OCI-LY3 (cell line): ENCODE measurements around the gene ALDH1L1.

Experiments
- H2AFZ ChIP-seq: fragments of 200-600, 300-600 bp; shearing (Covaris generic); 2 replicates; pipeline ENCODE4 v1.6.0; 2014; ENCODE audit warnings: antibody characterized with exemption, low read depth, low read length
- H3K27ac ChIP-seq: fragments of 200-600, 300-600 bp; sonication (generic); 2 replicates; pipeline ENCODE4 v1.5.1; 2014; ENCODE audit warnings: mild to moderate bottlenecking, low read length, moderate library complexity, mixed read lengths
- H3K27me3 ChIP-seq: fragments of 200-600, 300-600 bp; sonication (generic); 2 replicates; pipeline ENCODE4 v1.6.1; 2014; ENCODE audit warnings: low read depth, low read length, mixed read lengths
- H3K36me3 ChIP-seq: fragments of 200-600, 300-600 bp; sonication (generic); replicated peaks from 2 replicates; pipeline ENCODE3; 2014; ENCODE audit warnings: low read depth, low read length, mixed read lengths
- H3K4me1 ChIP-seq: fragments of 300-600, 200-600 bp; sonication (generic); 2 replicates; pipeline ENCODE4 v1.6.1; 2014; ENCODE audit warnings: low read length, mixed read lengths
- H3K4me2 ChIP-seq: fragments of 200-600, 300-600 bp; sonication (generic); 2 replicates; pipeline ENCODE4 v1.6.1; 2014; ENCODE audit warnings: low read length, mixed read lengths
- H3K4me3 ChIP-seq: fragments of 300-600, 200-600 bp; sonication (generic); 2 replicates; pipeline ENCODE4 v1.5.1; 2014; ENCODE audit warnings: antibody characterized with exemption, mild to moderate bottlenecking, low read length, moderate library complexity
- H3K79me2 ChIP-seq: fragments of 300-600, 200-600 bp; shearing (Covaris generic); 2 replicates; pipeline ENCODE4 v1.6.1; 2014; ENCODE audit warnings: mild to moderate bottlenecking, low read length, mixed read lengths
- H3K9ac ChIP-seq: fragments of 300-600, 200-600 bp; shearing (Covaris generic); 2 replicates; pipeline ENCODE4 v1.6.0; 2014; ENCODE audit warnings: mild to moderate bottlenecking, low read length, moderate library complexity
- H3K9me3 ChIP-seq: fragments of 200-600, 300-600 bp; shearing (Covaris generic); 2 replicates; pipeline ENCODE4 v1.6.1; 2014; ENCODE audit warnings: low read length, mixed read lengths; ENCODE audit not compliant: insufficient read depth
- H4K20me1 ChIP-seq: fragments of 200-600, 300-600 bp; sonication (generic); 2 replicates; pipeline ENCODE4 v1.6.1; 2016; ENCODE audit warnings: low read length, mixed read lengths; ENCODE audit not compliant: insufficient read depth
- CTCF ChIP-seq: fragments of 200-600, 300-600 bp; sonication (generic); IDR thresholded peaks from 2 replicates; pipeline ENCODE4 v1.5.1; 2014; ENCODE audit warnings: antibody characterized with exemption, low read length, low read depth
- EZH2phosphoT487 ChIP-seq: fragments of 200-600 bp; shearing (Covaris generic); IDR thresholded peaks from 2 replicates; pipeline ENCODE4 v1.6.1; 2018; ENCODE audit warnings: antibody characterized with exemption, mixed run types, low read depth

The ALDH1L1 gene

DNA sequence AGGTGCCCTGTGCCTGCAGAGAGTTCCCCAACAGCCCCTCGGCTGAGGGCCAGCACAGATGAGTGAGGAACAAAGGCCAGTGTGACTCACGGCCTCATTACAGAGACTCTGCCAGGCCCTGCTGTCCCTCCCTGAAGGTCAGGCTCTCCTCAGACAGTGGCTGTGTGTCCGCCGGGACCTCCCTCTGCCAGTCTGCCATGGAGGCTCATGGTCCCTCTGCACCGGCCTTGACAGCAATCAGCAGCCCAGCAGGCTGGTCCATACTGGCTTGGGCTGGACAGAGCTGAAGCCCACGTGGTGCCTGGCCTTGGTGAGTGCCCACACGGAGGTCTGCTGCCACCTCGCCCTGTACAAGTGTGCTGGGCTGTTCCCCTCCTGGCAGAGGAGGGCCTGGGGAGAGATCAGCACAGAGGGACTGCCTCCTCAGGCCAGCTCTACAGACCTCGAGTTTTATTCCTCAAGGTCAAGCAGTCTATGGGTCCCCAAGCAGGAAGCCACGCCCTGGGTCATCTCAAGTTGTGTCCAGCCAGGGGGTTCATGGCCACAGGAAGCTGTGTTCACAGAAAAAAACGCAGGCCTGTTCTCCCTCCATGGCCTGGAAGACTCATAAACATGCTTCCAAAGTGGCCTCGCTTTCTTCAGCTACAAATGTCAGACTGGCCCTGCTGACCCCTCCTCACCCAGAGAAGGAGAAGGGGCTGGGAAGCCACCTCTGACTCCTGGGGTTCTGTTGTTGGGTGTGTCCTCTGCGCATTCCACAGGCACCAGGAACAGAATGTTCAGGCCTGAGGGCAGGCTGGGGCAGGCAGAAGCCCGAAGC lies 123.5 kb downstream of the ALDH1L1 start:
- H4K20me1 ChIP-seq = no peaks in the 10 kb centered on the region
- TF ChIP-seq CTCF = no peak
- TF ChIP-seq EZH2phosphoT487 = no peak
- peaks cover 9% of the 10 kb centered on the region for H3K4me1 ChIP-seq
- H3K27ac ChIP-seq = no peak overlapping the region
- no peaks in the 10 kb centered on the region for H3K27me3 ChIP-seq
- H3K4me2 ChIP-seq = no peak overlapping the region
- H3K4me3 ChIP-seq = no peak overlapping the region
- no peaks in the 10 kb centered on the region for H3K36me3 ChIP-seq
- no peak overlapping the region for H3K9ac ChIP-seq
- no peaks in the 10 kb centered on the region for H3K9me3 ChIP-seq
- H2AFZ ChIP-seq = no peak overlapping the region
- H3K79me2 ChIP-seq = no peaks in the 10 kb centered on the region

DNA sequence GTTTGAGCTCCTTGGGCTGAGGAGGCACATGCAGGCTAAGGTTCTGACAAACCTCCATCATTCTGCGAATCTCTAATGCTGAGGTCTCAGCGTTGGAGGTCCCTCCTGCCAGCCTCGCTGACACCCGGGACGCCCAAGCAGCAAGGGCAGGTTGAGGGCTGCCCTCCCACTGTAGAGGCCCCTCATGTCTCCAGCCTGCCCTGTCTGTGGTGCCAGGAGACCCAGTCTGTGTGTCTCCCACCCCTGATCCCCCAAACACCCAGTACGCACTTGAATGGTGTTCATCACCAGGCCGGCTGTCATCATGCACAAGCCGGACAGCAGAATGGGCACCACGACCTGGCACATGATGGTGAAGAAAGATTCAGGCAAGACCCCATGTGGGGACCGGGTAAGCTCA lies 124.3 kb downstream of the ALDH1L1 start:
- H3K9ac ChIP-seq = no peak overlapping the region
- no peaks in the 10 kb centered on the region for H3K36me3 ChIP-seq
- no peaks in the 10 kb centered on the region for H4K20me1 ChIP-seq
- no peak overlapping the region for H3K4me3 ChIP-seq
- no peak overlapping the region for H2AFZ ChIP-seq
- no peak overlapping the region for H3K4me2 ChIP-seq
- H3K4me1 ChIP-seq = peaks cover 9% of the 10 kb centered on the region
- H3K79me2 ChIP-seq = no peaks in the 10 kb centered on the region
- H3K27ac ChIP-seq = no peak overlapping the region
- H3K27me3 ChIP-seq = no peaks in the 10 kb centered on the region
- no peaks in the 10 kb centered on the region for H3K9me3 ChIP-seq
- TF ChIP-seq EZH2phosphoT487 = no peak
- no peak for TF ChIP-seq CTCF

- Histone ChIP-seq H2AFZ (no peak overlapping the region), H3K27me3 (no peaks in the 10 kb centered on the region), H3K9ac (no peak overlapping the region), H4K20me1 (no peaks in the 10 kb centered on the region), H3K4me2 (no peak overlapping the region), H3K9me3 (no peaks in the 10 kb centered on the region), H3K4me1 (peaks cover 9% of the 10 kb centered on the region), H3K79me2 (no peaks in the 10 kb centered on the region), H3K36me3 (no peaks in the 10 kb centered on the region), H3K4me3 (no peak overlapping the region), H3K27ac (no peak overlapping the region)
- no peak for TF ChIP-seq EZH2phosphoT487
- no peak for TF ChIP-seq CTCF
Measured at GRCh38 chr3:126054870-126055269, 125.5 kb downstream of the ALDH1L1 start.

- Histone ChIP-seq H3K4me2 (no peak overlapping the region), H3K9ac (no peak overlapping the region), H3K4me3 (no peak overlapping the region), H3K9me3 (no peaks in the 10 kb centered on the region), H3K4me1 (peaks cover 9% of the 10 kb centered on the region), H4K20me1 (no peaks in the 10 kb centered on the region), H3K27ac (no peak overlapping the region), H3K27me3 (no peaks in the 10 kb centered on the region), H2AFZ (no peak overlapping the region), H3K36me3 (no peaks in the 10 kb centered on the region), H3K79me2 (no peaks in the 10 kb centered on the region)
- no peak for TF ChIP-seq CTCF
- no peak for TF ChIP-seq EZH2phosphoT487
Measured at GRCh38 chr3:126053949-126054569, 126.3 kb downstream of the ALDH1L1 start.
